Right lobe of liver (tissue), 6 donors: ENCODE measurements around the gene HYDIN. TPM values are rescaled to one million over a fixed set of nuclear protein-coding genes. Genes with fewer than 3 reads are reported as not detected.

Source experiments
- ATAC-seq, 4 donors: fragments of 200-7000 bp; cut with Tn5 transposase; one replicate each; pipeline ENCODE4 v1.9.1; 2020; ENCODE audit warnings: mild to moderate bottlenecking in 4 of 4, moderate library complexity in 4 of 4
- DNase-seq, 3 donors: peaks; one replicate each; pipeline ENCODE4 v3.0.0-alpha.2; 2020
- H3K27ac ChIP-seq, 3 donors: fragments of 200-600 bp; one replicate each; pipeline ENCODE4 v1.8.0; 2022
- H3K27me3 ChIP-seq, 2 donors: fragments of 200-600 bp; one replicate each; pipeline ENCODE4 v1.8.0; 2022
- H3K36me3 ChIP-seq, 4 donors: fragments of 200-600 bp; sonication (generic) in 1 of 4; one replicate each; pipeline versions ENCODE4 v1.5.1 to v1.8.0; 2017 to 2022; ENCODE audit warnings: control low read depth in 1 of 4
- H3K4me1 ChIP-seq, 4 donors: fragments of 200-600 bp; sonication (generic) in 1 of 4; one replicate each; pipeline versions ENCODE4 v1.5.1 to v1.8.0; 2017 to 2022; ENCODE audit warnings: control low read depth in 1 of 4
- H3K4me3 ChIP-seq, 3 donors: fragments of 200-600 bp; one replicate each; pipeline ENCODE4 v1.8.0; 2022
- H3K9me3 ChIP-seq, 4 donors: fragments of 200-600 bp; sonication (generic) in 1 of 4; one replicate each; pipeline versions ENCODE4 v1.5.1 to v1.8.0; 2017 to 2022; ENCODE audit warnings: control low read depth in 1 of 4
- CTCF ChIP-seq, 4 donors: fragments of 200-600 bp in 3 of 4; fragments of 450-650 bp in 1 of 4; IDR thresholded peaks; one replicate each; pipeline versions ENCODE4 v1.5.1 to v1.8.0; 2016 to 2022; ENCODE audit warnings: antibody characterized with exemption in 4 of 4, mild to moderate bottlenecking in 2 of 4
- POLR2A ChIP-seq: fragments of 450-650 bp; IDR thresholded peaks from one replicate; pipeline ENCODE4 v1.6.1; 2017; ENCODE audit warnings: antibody characterized with exemption, mild to moderate bottlenecking
- whole genome bisulfite sequencing: methylation state at CpG from one replicate; pipeline ENCODE4 v1.1.6; 2018; ENCODE audit warnings: low coverage, low lambda C conversion rate; ENCODE audit not compliant: insufficient coverage; ENCODE audit errors: missing lambda C conversion rate; 5-methylcytosine and 5-hydroxymethylcytosine counted together
- intact Hi-C, 2 donors: fragments of 100-400 bp; cut with DNase I; formaldehyde crosslinking; loops; one replicate each; pipeline versions ENCODE4 v1.11.2 to v1.14.1; 2022
- total RNA-seq, 6 experiments: library from RNA; depleted of rRNA in 2 of 6; stranded (reverse); fragments of >200 nt in 2 of 6; fragmentation: NEBNext Ultra II Directional in 3 of 6; extraction: Animal tissue kit (Norgen Biotek cat#: 25700) in 3 of 6; gene quantifications; one replicate each; pipeline versions ENCODE4 v1.1.0 to v1.2.4, GENCODE V29; 2016 to 2023
- donor health status: DM: no; HTN: yes; CAD: no.
- donor health status: DM: no; HTN: no; CAD: no.
- donor health status: DM: no; HTN: no; CAD: no.
- donor health status: DM: no; HTN: yes; CAD: no.
- donor health status: DM: no; HTN: yes; CAD: no.

The HYDIN gene
- total RNA-seq, 6 experiments from 2014 or later: 0.20 to 1.4 (median 0.27) TPM; not detected in 1

GRCh38 chr16:71263582-71263981 is 33.1 kb upstream of the HYDIN start:
- WGBS: 75% methylated on average over 2 of the region's 3 CpGs
- DNase-seq (no peak), ATAC-seq (no peak)
- Histone ChIP-seq H3K4me1 (peaks cover 0 to 4% (median 0%) of the 10 kb centered on the region in 4 donors), H3K36me3 (no peaks in the 10 kb centered on the region), H3K27ac (no peak overlapping the region), H3K27me3 (no peaks in the 10 kb centered on the region), H3K9me3 (no peaks in the 10 kb centered on the region), H3K4me3 (no peak overlapping the region)
- intact Hi-C loops: no loop called here
- TF ChIP-seq POLR2A: no peak
- no peak for TF ChIP-seq CTCF (IDR thresholded peaks at IDR 0.05)

- Histone ChIP-seq H3K27me3 (no peaks in the 10 kb centered on the region), H3K27ac (no peak overlapping the region), H3K36me3 (no peaks in the 10 kb centered on the region), H3K4me3 (no peak overlapping the region), H3K4me1 (peaks cover 0 to 4% (median 0%) of the 10 kb centered on the region in 4 donors), H3K9me3 (no peaks in the 10 kb centered on the region)
- no peak for TF ChIP-seq CTCF (IDR thresholded peaks at IDR 0.05)
- no peak for TF ChIP-seq POLR2A
- ATAC-seq (no peak), DNase-seq (no peak)
- WGBS: 84% methylated on average over 5 of the region's 5 CpGs
- intact Hi-C loops: no loop called here
Measured at GRCh38 chr16:71262391-71262790, 31.9 kb upstream of the HYDIN start.

- Histone ChIP-seq H3K9me3 (no peaks in the 10 kb centered on the region), H3K27me3 (no peaks in the 10 kb centered on the region), H3K36me3 (no peaks in the 10 kb centered on the region), H3K4me3 (no peak overlapping the region), H3K27ac (no peak overlapping the region), H3K4me1 (no peaks in the 10 kb centered on the region)
- DNase-seq (no peak), ATAC-seq (peak in 1 of 4 donors; percentile 69)
- TF ChIP-seq POLR2A (no peak), CTCF (IDR thresholded peaks at IDR 0.05) (no peak)
- intact Hi-C loops: no loop called here
Measured at GRCh38 chr16:71260995-71261394, 30.5 kb upstream of the HYDIN start.

- TF ChIP-seq POLR2A (no peak), CTCF (IDR thresholded peaks at IDR 0.05) (no peak)
Measured at GRCh38 chr16:71259086-71259485, 28.6 kb upstream of the HYDIN start.

GRCh38 chr16:71258372-71258771 is 27.9 kb upstream of the HYDIN start:
- no peak for DNase-seq
- 64% methylated on average over 1 of the region's 1 CpG for WGBS
- no peak overlapping the region for H3K4me3 ChIP-seq

More at GRCh38 chr16:71259086-71259485, 28.6 kb upstream of the HYDIN start:
- WGBS: 54% methylated on average over 5 of the region's 5 CpGs
- ATAC-seq: no peak
- H3K36me3 ChIP-seq: no peaks in the 10 kb centered on the region
- H3K4me3 ChIP-seq: no peak overlapping the region
- no peak for DNase-seq
- no peaks in the 10 kb centered on the region for H3K9me3 ChIP-seq
- H3K27me3 ChIP-seq: no peaks in the 10 kb centered on the region
- H3K27ac ChIP-seq: no peak overlapping the region
- no peaks in the 10 kb centered on the region for H3K4me1 ChIP-seq
- intact Hi-C loops: no loop called here

More at GRCh38 chr16:71258372-71258771, 27.9 kb upstream of the HYDIN start:
- Histone ChIP-seq H3K9me3 (no peaks in the 10 kb centered on the region), H3K4me1 (no peaks in the 10 kb centered on the region), H3K27ac (no peak overlapping the region), H3K36me3 (no peaks in the 10 kb centered on the region), H3K27me3 (no peaks in the 10 kb centered on the region)
- TF ChIP-seq POLR2A (no peak), CTCF (IDR thresholded peaks at IDR 0.05) (no peak)
- intact Hi-C loops: no loop called here
- ATAC-seq: no peak
